ENCODE data around the gene PFDN2.
"Not testable (repeated sequence)": the region's sequence is repeated elsewhere in the genome, so short reads cannot be mapped to it uniquely, and the experiment has no call there.

Gene PFDN2

GRCh38 chr1:161080441-161081405, 37.1 kb downstream of the PFDN2 start:
- no peak for DNase-seq (ENCODE audit: low spot score)

- no peak for DNase-seq (ENCODE audit: low spot score)
Observed at GRCh38 chr1:161079436-161080110, 38.3 kb downstream of the PFDN2 start.

GRCh38 chr1:161077426-161077825, 40.4 kb downstream of the PFDN2 start:
- DNase-seq (ENCODE audit: low spot score) = no peak

- DNase-seq (ENCODE audit: low spot score) = no peak
Observed at GRCh38 chr1:161076410-161076809, 41.4 kb downstream of the PFDN2 start.

GRCh38 chr1:161074676-161075368, 43.0 kb downstream of the PFDN2 start:
- DNase-seq (ENCODE audit: low spot score) = no peak

GRCh38 chr1:161073474-161074121, 44.2 kb downstream of the PFDN2 start:
- no peak for DNase-seq (ENCODE audit: low spot score)

GRCh38 chr1:161072751-161073449, 44.9 kb downstream of the PFDN2 start:
- DNase-seq (ENCODE audit: low spot score) = no peak

GRCh38 chr1:161071886-161072371, 45.9 kb downstream of the PFDN2 start:
- DNase-seq (ENCODE audit: low spot score) = peak; percentile 45

- no peak for DNase-seq (ENCODE audit: low spot score)
Observed at GRCh38 chr1:161070761-161071160, 47.1 kb downstream of the PFDN2 start.

- DNase-seq (ENCODE audit: low spot score) = no peak
Observed at GRCh38 chr1:161069731-161070270, 48.0 kb downstream of the PFDN2 start, which contains the start of gene ARHGAP30. Gene ARHGAP30, minus strand, starts transcription at chr1:161069891. Its CDS starts 267 bp downstream, at chr1:161069624.

GRCh38 chr1:161069241-161069640, 48.6 kb downstream of the PFDN2 start:
- no peak for DNase-seq (ENCODE audit: low spot score)

- no peak for DNase-seq (ENCODE audit: low spot score)
Observed at GRCh38 chr1:161068306-161069234, 49.3 kb downstream of the PFDN2 start.

GRCh38 chr1:161066694-161067093, 51.1 kb downstream of the PFDN2 start:
- no peak for DNase-seq (ENCODE audit: low spot score)

GRCh38 chr1:161065681-161066080, 52.2 kb downstream of the PFDN2 start:
- not testable (repeated sequence) for DNase-seq (ENCODE audit: low spot score)

- DNase-seq (ENCODE audit: low spot score) = not testable (repeated sequence)
Observed at GRCh38 chr1:161063936-161064335, 53.9 kb downstream of the PFDN2 start.

- no peak for DNase-seq (ENCODE audit: low spot score)
Observed at GRCh38 chr1:161061419-161061818, 56.4 kb downstream of the PFDN2 start.

GRCh38 chr1:161059293-161059692, 58.5 kb downstream of the PFDN2 start:
- DNase-seq (ENCODE audit: low spot score) = no peak

- no peak for DNase-seq (ENCODE audit: low spot score)
Observed at GRCh38 chr1:161054805-161055204, 63.0 kb downstream of the PFDN2 start.

GRCh38 chr1:161054232-161054631, 63.6 kb downstream of the PFDN2 start:
- no peak for DNase-seq (ENCODE audit: low spot score)

- no peak for DNase-seq (ENCODE audit: low spot score)
Observed at GRCh38 chr1:161052899-161053298, 64.9 kb downstream of the PFDN2 start.

All from hematopoietic multipotent progenitor cell treated with erythropoietin and hydrocortisone succinate and interleukin-3 and kit ligand, for 15 days (in vitro differentiated cells).